Activated CD4-positive, alpha-beta T cell treated with anti-CD3 and anti-CD28 coated beads for 4 hours (primary cell): ENCODE data around the gene NEU4.
"Not testable (repeated sequence)": the region's sequence is repeated elsewhere in the genome, so short reads cannot be mapped to it uniquely, and the experiment has no call there.

ENCODE experiments used
- DNase-seq, 2 donors: peaks; one replicate each; pipeline ENCODE4 v3.0.0-alpha.2; 2020

The NEU4 gene

DNA sequence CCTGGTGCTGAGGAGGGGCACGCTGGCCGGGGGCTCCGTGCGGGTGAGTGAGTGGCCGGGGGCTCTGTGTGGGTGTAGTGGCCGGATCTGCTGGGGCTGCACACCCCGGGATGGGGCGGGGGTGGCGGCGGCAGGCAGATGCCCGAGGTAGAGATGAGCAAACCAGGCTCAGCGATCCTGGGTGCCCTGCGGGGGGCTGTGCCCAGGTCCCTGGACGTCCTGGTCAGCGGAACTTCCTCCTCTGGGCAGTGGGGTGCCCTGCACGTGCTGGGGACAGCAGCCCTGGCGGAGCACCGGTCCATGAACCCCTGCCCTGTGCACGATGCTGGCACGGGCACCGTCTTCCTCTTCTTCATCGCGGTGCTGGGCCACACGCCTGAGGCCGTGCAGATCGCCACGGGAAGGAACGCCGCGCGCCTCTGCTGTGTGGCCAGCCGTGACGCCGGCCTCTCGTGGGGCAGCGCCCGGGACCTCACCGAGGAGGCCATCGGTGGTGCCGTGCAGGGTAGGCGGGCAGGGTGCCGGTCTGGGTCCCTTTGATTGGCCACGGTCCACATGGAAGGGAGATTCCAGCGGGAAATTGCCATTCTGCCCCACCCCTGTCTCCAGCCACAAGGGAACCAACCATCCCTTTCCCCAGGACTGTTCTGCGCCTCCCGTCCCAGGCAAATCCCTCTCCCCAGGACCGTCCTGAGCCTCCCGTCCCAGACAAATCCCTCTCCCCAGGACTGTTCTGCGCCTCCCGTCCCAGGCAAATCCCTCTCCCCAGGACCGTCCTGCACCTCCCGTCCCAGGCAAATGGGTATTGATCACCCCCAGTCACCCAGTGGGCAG, 5.9 kb downstream of the NEU4 start:
- DNase-seq, result no peak

DNA sequence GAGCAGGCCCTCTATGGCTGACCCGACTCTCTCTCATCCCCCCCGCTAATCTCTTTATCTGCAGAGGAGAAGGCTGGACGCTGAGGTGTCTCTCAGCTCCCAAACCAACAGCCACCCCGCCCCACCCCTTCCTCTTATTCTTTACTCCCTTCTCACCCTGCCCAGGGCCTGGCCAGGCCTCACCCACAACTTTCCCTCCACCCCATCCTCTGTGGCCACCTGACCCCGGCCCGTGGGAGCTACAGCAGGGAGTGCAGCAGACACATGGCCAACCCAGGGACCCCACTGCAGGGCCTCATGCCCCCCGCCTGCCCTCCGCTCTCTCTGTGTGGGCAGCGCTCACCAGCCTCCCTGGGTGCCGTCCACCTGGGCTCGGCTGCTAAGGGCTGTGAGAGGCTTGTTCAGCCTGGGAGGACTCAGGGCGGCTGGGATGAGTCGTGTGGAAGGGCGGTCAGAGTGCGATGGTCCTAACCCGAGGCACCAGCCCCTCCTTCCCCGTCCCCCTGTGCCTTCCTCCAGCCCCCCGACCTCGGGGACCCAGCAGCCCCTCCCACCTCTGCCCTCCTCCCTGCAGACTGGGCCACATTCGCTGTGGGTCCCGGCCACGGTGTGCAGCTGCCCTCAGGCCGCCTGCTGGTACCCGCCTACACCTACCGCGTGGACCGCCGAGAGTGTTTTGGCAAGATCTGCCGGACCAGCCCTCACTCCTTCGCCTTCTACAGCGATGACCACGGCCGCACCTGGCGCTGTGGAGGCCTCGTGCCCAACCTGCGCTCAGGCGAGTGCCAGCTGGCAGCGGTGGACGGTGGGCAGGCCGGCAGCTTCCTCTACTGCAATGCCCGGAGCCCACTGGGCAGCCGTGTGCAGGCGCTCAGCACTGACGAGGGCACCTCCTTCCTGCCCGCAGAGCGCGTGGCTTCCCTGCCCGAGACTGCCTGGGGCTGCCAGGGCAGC, 6.8 kb downstream of the NEU4 start:
- DNase-seq, result no peak

DNA sequence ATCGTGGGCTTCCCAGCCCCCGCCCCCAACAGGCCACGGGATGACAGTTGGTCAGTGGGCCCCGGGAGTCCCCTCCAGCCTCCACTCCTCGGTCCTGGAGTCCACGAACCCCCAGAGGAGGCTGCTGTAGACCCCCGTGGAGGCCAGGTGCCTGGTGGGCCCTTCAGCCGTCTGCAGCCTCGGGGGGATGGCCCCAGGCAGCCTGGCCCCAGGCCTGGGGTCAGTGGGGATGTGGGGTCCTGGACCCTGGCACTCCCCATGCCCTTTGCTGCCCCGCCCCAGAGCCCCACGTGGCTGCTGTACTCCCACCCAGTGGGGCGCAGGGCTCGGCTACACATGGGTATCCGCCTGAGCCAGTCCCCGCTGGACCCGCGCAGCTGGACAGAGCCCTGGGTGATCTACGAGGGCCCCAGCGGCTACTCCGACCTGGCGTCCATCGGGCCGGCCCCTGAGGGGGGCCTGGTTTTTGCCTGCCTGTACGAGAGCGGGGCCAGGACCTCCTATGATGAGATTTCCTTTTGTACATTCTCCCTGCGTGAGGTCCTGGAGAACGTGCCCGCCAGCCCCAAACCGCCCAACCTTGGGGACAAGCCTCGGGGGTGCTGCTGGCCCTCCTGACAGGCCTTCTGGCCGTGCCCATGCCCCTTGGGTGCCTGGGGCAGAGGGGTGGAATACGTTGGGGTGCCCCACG, 7.6 kb downstream of the NEU4 start:
- no peak for DNase-seq

DNA sequence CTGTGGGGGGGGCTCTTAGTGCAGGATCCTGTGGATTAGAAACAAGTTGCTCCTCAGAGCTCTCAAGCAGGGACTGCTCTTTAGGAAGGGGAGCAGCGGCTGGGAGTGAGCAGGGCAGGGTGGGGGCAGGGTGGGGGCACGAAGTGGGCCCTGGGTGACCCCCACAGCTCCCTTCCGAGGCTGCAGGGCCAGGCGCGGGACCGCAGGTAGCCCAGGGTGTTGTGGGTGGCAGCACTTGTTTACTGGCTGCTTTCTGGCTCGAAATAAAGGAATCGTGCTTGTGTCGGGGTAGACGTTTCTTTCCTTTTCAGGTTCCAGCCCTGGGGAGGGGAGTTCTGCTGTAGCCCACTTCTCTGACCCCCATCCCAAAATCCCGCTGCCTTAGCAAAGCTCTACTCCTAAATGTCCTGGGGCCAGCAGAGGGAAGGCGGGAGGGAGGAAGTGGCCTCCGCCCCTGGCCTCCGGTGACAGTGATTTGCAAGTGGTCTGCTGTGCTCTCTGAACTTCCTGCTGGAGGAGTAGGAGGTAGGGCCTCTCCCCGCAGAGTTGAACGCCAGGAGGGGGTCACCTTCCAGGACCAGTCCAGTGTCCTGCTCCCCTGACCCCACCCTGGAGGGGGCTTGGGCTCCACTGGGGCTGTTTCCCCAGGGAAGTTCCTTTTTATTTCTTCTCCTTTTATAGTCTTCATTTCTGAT, 8.3 kb downstream of the NEU4 start:
- no peak for DNase-seq

DNA sequence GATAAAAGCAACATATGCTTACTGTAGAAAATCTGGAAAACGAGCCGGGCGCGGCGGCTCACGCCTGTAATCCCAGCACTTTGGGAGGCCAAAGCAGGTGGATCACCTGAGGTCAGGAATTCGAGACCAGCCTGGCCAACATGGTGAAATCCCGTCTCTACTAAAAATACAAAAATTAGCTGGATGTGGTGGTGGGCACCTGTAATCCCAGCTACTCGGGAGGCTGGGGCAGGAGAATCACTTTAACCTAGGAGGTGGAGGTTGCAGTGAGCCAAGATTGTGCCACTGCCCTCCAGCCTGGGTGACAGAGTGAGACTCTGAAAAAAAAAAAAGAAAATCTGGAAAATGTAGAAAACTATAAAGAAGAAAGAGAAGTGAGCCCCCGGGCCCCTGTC, 8.8 kb downstream of the NEU4 start:
- not testable (repeated sequence) for DNase-seq

DNA sequence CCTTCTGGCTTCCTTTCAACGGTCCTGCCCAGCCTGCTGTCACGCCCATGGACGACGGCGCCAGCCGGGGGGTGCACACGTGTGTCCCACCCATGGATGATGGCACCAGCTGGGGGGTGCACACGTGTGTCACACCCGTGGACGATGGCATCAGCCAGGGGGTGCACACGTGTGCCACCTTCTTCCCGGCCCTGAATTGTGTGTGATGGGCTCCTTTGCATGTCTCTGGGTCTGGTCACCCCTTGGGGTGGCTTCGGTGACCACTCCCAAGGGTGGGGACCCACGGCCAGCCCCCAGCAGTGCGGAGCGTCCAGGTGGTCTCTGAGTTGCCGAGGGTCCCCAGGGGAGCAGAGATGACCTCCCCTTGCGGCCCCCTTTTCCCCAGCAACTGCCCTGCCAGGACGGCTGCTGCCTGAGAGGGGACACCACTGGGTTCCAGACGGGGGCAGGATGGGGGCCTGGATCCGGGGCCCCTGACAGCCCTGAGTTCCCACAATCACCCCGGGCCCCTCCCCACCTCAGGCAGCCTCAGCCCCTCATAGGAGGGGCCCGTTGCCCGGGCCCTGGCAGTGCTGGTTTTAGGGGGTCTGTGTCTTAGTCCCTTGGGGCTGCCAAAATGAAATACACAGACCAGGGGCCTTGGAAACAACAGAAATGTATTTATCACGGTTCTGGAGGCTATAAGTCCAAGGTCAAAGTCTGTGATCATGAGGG, 9.4 kb downstream of the NEU4 start:
- DNase-seq, result no peak

DNA sequence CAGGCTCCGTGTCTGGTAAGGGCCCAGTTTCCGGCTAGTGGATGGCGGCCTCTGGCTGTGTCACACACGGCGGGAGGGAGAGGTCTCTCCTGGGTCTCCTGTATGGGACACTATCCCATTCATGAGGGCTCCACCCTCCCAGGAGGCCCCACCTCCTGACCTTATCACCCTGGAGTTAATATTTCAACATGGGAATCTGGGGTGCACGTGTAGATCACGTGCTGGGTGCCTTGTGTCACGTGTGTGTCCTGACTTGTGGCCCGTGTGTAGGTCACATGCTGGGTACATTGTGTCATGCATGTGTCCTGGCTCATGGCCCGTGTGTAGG, 9.9 kb downstream of the NEU4 start:
- no peak for DNase-seq

DNA sequence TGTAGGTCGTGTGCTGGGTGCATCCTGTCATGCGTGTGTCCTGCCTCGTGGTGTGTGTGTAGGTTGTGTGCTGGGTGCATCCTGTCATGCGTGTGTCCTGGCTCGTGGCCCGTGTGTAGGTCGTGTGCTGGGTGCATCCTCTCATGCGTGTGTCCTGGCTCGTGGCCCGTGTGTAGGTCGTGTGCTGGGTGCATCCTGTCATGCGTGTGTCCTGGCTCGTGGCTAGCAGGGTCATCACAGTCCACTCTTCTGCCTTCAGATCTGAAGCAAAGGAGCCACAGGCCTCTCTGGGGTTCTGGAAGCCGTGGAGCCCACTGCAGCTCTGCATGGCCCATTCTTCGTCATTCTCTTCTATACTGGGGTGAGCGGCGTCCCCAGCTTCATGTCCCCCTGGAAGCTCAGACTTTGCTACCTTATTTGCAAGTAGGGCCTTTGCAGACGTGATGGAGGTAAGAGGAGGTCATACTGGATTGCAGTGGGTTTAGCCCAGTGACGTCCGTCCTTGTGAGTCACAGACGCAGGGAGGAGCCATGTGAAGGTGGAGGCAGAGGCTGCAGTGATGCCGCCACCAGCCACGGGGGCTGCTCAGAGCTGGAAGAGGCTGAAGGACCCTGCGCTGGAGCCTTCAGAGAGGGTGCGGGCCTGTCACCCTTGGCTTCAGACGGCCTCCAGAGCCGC, 11.1 kb downstream of the NEU4 start:
- not testable (repeated sequence) for DNase-seq

DNA sequence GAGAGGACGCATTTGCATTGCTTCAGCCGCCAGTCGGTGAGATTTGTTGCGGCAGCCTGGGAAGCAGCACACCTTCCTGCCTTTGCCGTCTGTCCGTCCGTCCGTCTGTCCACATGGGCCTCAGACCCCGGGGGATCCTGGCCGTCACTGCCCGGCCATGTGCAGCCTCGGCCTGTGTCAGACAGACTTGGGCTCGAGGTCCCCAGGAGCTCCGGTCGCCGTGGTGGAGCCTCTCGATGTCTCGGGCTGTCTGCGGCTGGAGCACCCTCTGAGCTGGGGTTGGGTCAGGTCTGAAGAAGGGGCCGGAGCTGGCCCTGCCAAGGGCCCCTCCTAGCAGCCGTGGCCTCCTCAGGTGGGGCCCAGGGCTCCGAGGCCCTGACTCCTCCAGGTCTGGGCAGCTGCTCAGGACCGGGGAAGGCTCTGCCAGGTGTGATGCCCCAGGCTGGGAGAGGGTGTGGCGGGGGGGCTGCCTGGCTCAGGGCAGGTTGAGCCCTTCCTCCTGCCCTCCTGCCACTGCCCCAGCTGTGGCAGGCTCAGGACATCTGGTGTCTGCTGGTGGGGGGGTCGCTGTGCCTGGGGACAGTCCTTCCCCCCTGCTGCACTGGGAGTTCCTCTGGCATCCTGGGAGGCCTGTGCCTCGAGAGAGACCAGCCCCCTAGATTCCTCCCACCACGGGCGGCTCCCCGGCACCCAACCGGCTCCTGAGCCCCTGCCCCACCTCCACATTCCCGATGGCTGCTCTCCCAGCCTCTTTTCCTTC, 11.8 kb downstream of the NEU4 start:
- no peak for DNase-seq

DNA sequence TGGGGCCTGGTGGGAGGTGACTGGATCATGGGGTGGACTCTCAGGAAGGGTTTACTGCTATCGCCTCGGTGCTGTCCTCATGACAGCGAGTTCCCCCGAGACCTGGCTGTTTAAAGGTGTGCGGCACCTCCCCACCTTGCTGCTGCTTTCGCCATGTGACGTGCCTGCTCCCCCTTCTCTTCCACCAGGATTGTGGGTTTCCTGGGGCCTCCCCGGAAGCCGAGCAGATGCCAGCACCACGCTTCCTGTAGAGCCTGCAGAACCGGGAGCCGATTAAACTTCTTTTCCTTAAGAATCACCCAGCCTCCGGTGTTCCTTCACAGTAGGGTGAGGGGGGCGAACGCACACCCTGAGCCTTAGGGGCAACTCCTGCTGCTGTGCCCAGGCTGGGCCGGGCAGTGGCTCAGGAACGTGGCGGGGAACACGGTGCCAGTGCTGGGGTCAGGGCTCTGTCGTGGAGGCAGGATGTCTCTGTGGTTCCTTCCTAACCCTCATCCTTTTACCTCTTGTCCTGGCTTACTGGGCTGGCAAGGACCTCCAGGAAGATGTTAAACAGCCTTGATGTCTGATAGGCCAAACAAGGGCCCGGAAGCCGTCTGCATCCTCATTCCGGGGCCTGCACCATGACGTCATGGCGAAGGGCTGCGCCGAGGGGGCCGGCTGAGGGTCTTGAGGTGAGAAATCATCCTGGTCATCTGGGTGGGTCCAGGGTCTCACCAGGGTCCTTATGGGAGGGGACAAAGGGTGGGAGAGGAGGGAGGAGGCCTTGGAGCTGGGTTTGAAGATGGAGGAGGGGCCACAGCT, 12.7 kb downstream of the NEU4 start:
- DNase-seq, result no peak

DNA sequence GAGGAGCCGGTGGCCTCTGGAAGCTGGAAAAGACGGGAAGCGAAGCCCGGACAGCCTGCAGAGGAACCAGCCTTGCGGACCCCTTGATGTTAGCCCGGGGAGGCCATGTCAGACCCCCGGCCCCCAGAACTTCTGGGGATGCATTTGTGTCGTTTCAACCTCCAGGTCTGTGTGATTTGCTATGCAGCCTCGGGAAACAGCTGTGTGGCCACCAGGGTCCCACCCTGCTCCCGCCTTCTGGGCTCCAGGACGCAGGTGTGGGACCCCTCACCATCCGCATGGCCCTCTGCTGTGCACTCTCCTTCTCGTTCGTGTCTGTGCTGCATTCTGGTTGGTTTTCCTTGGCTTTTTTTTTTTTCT, 13.3 kb downstream of the NEU4 start:
- DNase-seq, result no peak

DNA sequence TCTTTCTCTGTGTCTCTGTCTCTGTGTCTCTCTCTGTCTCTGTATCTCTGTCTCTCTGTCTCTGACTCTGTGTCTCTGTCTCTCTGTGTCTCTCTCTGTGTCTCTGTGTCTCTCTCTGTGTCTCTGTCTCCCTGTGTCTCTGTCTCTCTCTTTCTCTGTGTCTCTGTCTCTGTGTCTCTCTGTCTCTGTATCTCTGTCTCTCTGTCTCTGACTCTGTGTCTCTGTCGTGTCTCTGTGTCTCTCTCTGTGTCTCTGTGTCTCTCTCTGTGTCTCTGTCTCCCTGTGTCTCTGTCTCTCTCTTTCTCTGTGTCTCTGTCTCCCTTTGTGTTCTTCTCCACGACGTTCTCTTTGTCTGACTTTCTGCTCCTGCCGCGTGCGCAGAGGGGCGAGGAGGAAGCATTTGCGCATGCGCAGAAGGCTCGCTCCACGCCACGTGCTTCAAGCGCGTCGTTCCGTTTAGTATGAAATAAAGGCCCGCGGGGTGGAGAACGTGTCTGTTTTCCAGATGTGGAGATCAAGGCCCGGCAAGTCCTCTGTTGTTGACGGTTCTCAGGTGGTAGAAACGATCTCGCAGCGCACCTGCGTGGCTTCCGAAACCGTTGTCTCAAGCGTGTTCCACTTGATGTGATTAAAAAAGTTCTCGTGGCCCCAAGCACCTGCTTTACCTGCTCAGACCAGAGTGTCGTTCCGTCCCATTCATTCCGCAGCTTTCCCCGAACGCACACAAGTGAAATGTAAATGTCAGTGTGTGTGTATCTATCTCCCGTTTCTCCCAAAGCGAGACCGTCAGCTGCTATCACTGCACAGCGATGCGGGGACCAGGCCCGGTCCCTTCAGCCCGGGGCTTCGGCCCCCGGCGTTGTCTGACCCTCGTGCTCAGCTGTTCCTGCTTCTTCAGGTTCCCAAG, 14.8 kb downstream of the NEU4 start:
- not testable (repeated sequence) for DNase-seq

DNA sequence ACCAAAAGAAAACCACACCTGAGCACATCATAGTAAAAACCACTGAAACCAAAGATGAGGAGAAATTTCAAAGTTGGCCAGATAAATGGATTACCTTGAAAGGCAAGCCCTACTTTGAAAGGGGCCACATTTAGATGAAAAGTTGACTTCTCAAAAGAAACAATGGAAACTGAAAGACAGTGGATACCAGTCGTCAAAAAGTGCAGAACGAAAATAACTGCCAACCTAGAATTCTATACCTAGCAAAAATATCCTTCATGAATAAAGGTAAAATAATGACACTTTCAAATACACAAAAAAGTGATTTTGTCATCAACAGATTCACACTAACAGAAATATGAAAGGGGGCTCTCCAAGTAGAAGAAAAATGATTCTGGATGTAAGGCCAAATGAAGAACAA, 18.4 kb downstream of the NEU4 start:
- DNase-seq, result no peak

DNA sequence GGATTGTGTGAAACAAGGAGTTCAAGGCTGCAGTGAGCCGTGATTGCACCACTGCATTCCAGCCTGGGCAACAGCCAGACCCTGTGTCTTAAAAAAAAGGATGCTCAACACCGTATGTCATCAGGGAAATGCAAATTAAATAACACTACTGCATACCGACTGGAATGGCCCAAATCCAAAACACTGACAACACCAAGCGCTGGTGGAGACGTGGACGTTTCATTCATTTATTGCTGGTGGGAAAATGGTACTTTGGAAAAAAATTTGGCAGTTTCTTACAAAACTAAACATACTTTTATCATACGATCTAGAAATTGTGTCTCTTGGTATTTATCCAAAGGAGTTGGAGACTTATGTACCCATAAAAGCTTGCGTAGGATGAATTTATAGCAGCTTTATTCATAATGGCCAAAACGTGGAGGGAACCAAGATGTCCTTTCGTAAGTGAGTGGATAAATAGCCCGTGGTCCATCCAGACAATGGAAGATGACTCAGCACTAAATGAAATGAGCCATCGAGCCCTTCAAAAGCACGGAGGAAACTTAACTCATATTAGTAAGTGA, 24.2 kb downstream of the NEU4 start:
- DNase-seq, result no peak

DNA sequence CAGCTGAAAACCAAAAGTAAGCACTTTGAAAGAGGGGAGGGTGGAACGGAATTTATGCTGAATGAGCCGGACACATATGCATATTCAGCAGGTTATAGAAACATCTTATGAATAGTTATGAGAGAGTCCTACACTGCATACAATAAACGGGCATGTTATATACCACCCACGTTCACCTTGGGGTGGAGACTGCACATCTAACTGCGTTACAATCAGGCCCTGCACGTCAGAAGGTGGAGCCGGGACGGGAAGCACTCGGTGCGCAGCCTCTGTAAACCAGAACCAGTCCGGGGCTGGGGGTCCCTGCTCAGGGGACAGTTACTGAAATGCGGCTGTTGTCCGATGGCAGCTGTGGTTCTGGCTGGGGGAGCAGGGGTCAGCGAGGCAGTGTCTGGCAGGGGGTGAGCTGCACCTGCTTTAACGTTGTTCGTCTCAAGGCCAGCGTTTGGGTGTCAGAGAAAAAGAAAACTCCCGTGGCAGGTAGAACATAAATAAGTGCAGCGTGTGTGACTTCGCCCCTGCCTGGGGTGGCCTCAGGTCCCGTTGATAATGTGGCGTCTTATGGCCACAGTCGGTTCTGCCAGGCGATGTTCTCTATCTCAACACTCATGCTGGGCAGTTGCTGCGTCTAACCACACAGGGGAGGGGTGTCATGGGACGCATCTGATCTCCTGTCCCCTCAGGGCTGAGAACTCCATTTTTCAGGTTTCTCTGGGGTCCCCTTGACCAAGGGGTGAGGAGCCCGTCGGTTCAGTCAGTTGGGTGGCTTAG, 24.9 kb downstream of the NEU4 start:
- not testable (repeated sequence) for DNase-seq

DNA sequence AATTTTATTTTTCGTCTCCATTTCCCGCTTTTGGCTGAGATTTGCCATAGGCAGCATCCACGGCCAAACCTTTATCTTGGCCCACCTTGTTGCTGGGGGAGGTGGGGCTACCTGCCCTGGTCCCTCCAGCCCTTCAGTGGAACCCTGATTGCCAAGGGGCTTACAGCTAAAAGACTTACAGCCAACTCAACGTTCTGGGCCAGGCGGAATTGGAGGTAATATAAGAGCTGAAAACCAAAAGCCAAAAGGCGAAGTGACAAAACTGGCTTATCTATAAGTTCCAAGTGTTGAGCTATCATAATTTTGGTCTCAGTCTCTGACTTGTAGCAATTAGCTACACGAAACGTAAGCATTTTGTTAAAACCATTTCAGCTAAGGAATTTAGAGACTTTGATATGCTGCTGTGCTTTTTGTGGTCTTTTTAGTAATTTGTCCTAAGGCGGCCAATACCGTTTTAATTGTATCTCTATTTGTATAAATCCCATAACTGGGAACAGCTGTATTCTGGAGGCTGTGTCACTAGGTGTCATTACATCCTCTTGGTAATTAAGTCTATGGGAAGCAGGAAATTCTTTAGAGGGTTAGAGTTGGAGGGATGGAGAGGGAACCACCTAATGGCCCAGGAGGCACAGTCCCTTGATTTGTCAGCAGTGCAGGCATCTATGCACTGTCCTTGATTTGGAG, 25.7 kb downstream of the NEU4 start:
- no peak for DNase-seq

DNA sequence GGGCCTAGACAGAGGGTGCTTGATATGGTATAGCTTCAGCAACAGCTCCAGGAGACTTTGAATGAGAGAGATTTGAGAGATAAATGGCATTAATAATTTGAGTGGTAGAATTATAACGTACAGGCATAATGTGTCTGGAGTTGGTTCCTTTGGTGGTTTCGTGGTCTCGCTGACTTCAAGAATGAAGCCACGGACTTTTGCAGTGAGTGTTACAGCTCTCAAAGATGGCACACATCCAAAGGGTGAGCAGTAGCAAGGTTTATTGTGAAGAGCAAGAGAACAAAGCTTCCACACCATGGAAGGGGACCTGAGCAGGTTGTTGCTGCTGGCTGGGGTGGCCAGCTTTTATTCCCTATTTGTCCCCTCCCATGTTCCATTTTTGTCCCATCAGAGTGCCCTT, 26.6 kb downstream of the NEU4 start:
- no peak for DNase-seq
